K562 (cell line): ENCODE data around the gene MSH3. TPM values are rescaled to one million over a fixed set of nuclear protein-coding genes. Genes with fewer than 3 reads are reported as not detected.

Source experiments
- ATAC-seq: fragments of 200-7000 bp; cut with Tn5 transposase; 3 replicates; pipeline ENCODE4 v1.9.1; 2020; ENCODE audit warnings: moderate library complexity
- BruUV-seq: library from RNA; stranded (reverse); fragments of 400-500 nt; replicated peaks from 2 replicates; lab custom pipeline; 2021; lab: Mats Ljungman, UMichigan
- CTCF ChIA-PET: fragments of 300-600 bp; formaldehyde crosslinking; extraction: SDS; loops from one replicate; lab custom pipeline; 2021; ENCODE audit warnings: low intra/inter-chr PET ratio; lab: Yijun Ruan, JAX
- POLR2A ChIA-PET: fragments of 300-600, 350-650 bp; sonication (Branson Sonifier 250); formaldehyde crosslinking; extraction: SDS; loops from one replicate; lab custom pipeline; 2021; ENCODE audit warnings: antibody characterized with exemption, inconsistent platforms; lab: Yijun Ruan, JAX
- DNase-seq, 4 experiments: peaks; one replicate each; pipeline versions ENCODE4 v3.0.0 to v3.0.0-alpha.2; 2011 to 2018; ENCODE audit warnings: low spot score in 3 of 4, mixed read lengths in 3 of 4; ENCODE audit errors: extremely low read depth in 1 of 4
- FAIRE-seq: peaks from 2 replicates; lab custom pipeline; 2011; peaks lifted over from hg19 to GRCh38; lab: Jason Lieb, UNC
- H2AFZ ChIP-seq: 2 replicates; pipeline ENCODE4 v1.6.0; 2011; ENCODE audit warnings: low read depth, low read length, control low read depth, inconsistent platforms
- H3K27ac ChIP-seq: fragments of 200-600 bp; 3 replicates; pipeline ENCODE4 v1.8.0; 2011; ENCODE audit warnings: low read depth, mild to moderate bottlenecking, control low read depth, inconsistent platforms, low read length, moderate library complexity, mixed read lengths; ENCODE audit errors: extremely low read depth
- H3K27me3 ChIP-seq, 2 experiments: fragments of 300-600 bp in 1 of 2; 2 replicates in 1 of 2; 3 replicates in 1 of 2; pipeline versions ENCODE4 v1.6.0 to v1.8.0; 2011; ENCODE audit warnings: inconsistent platforms in 2 of 2, low read length in 2 of 2, mild to moderate bottlenecking in 1 of 2, mixed read lengths in 1 of 2, moderate library complexity in 1 of 2; ENCODE audit not compliant: control insufficient read depth in 2 of 2, insufficient read depth in 2 of 2
- H3K36me3 ChIP-seq: fragments of 300-600 bp; 3 replicates; pipeline ENCODE4 v1.8.0; 2011; ENCODE audit warnings: mild to moderate bottlenecking, low read length, inconsistent platforms; ENCODE audit not compliant: control insufficient read depth, insufficient read depth
- H3K4me1 ChIP-seq, 2 experiments: fragments of 200-600 bp in 1 of 2; replicated peaks in 1 of 2; 2 replicates in 1 of 2; 3 replicates in 1 of 2; pipeline versions ENCODE4 v1.5.1 to v1.8.0; 2011; ENCODE audit warnings: inconsistent platforms in 2 of 2, low read length in 2 of 2, mild to moderate bottlenecking in 1 of 2, mixed read lengths in 1 of 2, moderate library complexity in 1 of 2; ENCODE audit not compliant: control insufficient read depth in 2 of 2, insufficient read depth in 2 of 2
- H3K4me2 ChIP-seq: 2 replicates; pipeline ENCODE4 v1.6.1; 2011; ENCODE audit warnings: low read length, control low read depth, inconsistent platforms, mixed read lengths; ENCODE audit not compliant: insufficient read depth
- H3K4me3 ChIP-seq: fragments of 200-600 bp; sonication (generic), shearing (Covaris generic); 2 replicates; pipeline ENCODE4 v1.5.1; 2016; ENCODE audit warnings: control low read depth, inconsistent platforms
- H3K79me2 ChIP-seq: fragments of 200-600 bp; 3 replicates; pipeline ENCODE4 v1.8.0; 2011; ENCODE audit warnings: low read length, inconsistent platforms; ENCODE audit not compliant: control insufficient read depth, insufficient read depth
- H3K9ac ChIP-seq, 2 experiments: 2 replicates each; pipeline versions ENCODE4 v1.6.0 to v1.6.1; 2011; ENCODE audit warnings: low read depth in 2 of 2, low read length in 2 of 2, control low read depth in 1 of 2, inconsistent platforms in 1 of 2, mild to moderate bottlenecking in 1 of 2, mixed read lengths in 1 of 2; ENCODE audit not compliant: insufficient read depth in 1 of 2
- H3K9me1 ChIP-seq: one replicate; pipeline ENCODE4 v1.6.0; 2011; ENCODE audit warnings: inconsistent platforms, mild to moderate bottlenecking, low read length, moderate library complexity; ENCODE audit not compliant: control insufficient read depth, insufficient read depth
- H3K9me3 ChIP-seq: replicated peaks from 2 replicates; pipeline ENCODE4 v1.5.1; 2011; ENCODE audit warnings: low read depth, low read length, inconsistent platforms; ENCODE audit not compliant: control insufficient read depth, insufficient read depth
- H4K20me1 ChIP-seq: replicated peaks from 2 replicates; pipeline ENCODE4 v1.6.1; 2011; ENCODE audit warnings: low read length, inconsistent platforms, mixed read lengths; ENCODE audit not compliant: control insufficient read depth, insufficient read depth
- ADNP ChIP-seq: fragments of 200-800 bp; sonication (Bioruptor generic); IDR thresholded peaks from 2 replicates; pipeline ENCODE4 v1.6.1; 2016; ENCODE audit warnings: missing genetic modification characterization, missing compliant biosample characterization
- BCOR ChIP-seq: fragments of 450-650 bp; IDR thresholded peaks from 2 replicates; pipeline ENCODE4 v1.6.1; 2016
- MLX ChIP-seq, 2 experiments: fragments of 450-650 bp in 1 of 2; sonication (generic) in 1 of 2; formaldehyde crosslinking; conservative IDR thresholded peaks; 2 replicates each; pipeline versions ENCODE4 v1.4.0 to v1.8.1; 2020 to 2022; ENCODE audit warnings: mild to moderate bottlenecking in 1 of 2, missing genetic modification reagents in 1 of 2
- RBM25 ChIP-seq: fragments of 200-400 bp; formaldehyde crosslinking; IDR thresholded peaks from 2 replicates; pipeline ENCODE4 v1.6.1; 2018; ENCODE audit warnings: low read length, low read depth, moderate library complexity; ENCODE audit not compliant: severe bottlenecking
- RFX7 ChIP-seq: fragments of 250-450 bp; sonication (Bioruptor Pico); IDR thresholded peaks from 2 replicates; pipeline ENCODE4 v1.5.1; 2021; ENCODE audit warnings: mild to moderate bottlenecking
- SPI1 ChIP-seq: IDR thresholded peaks from 2 replicates; pipeline ENCODE4 v1.6.1; 2011; ENCODE audit warnings: low read depth, low read length, control low read depth, borderline replicate concordance
- ZNF197 ChIP-seq: fragments of 200-800 bp; sonication (Bioruptor generic); IDR thresholded peaks from 2 replicates; pipeline ENCODE4 v1.6.1; 2016; ENCODE audit warnings: low read depth, missing genetic modification characterization, missing compliant biosample characterization
- ZNF583 ChIP-seq: fragments of 250-450 bp; sonication (Bioruptor Pico); IDR thresholded peaks from 2 replicates; pipeline ENCODE4 v1.4.0; 2020
- in situ Hi-C: fragments of 300-500 bp; cut with MboI; formaldehyde crosslinking; loops from 4 replicates; pipeline ENCODE4 v1.15.0; 2018; ENCODE audit warnings: inconsistent platforms, mixed read lengths
- intact Hi-C: fragments of 100-400 bp; cut with micrococcal nuclease; formaldehyde crosslinking; loops from 2 replicates; pipeline ENCODE4 v1.14.2; 2022
- polyA plus RNA-seq, 8 experiments: library from polyadenylated mRNA; depleted of rRNA in 4 of 8; stranded (reverse) in 5 of 8; unstranded in 3 of 8; fragments of >200 nt; fragmentation: Nextera tagmentation in 2 of 8; fragmentation: Illumina TruSeq in 1 of 8; extraction: Ambion mirVana in 2 of 8; extraction: Trizol in 1 of 8; gene quantifications; 2 replicates each; pipeline versions ENCODE4 v1.2.1 to v1.2.3, GENCODE V29; 2011 to 2014; ENCODE audit warnings: inconsistent platforms in 1 of 8, missing spikeins in 1 of 8
- total RNA-seq, 7 experiments: library from RNA; depleted of rRNA in 6 of 7; stranded (reverse); fragments of >200 nt in 6 of 7; fragmentation: Illumina TruSeq in 2 of 7; extraction: Trizol in 2 of 7; gene quantifications; 2 replicates each; pipeline versions ENCODE4 v1.2.1 to v1.2.3, GENCODE V29; 2011 to 2021; ENCODE audit warnings: low replicate concordance in 1 of 7

MSH3 gene
- total and polyA plus RNA-seq, 9 of the 15 experiments (the other 6 are each of a cell fraction or from before 2014, with no cell fraction given): 3.9 to 17.2 (median 13.2) TPM

GRCh38 chr5:80752427-80752826 lies 98.0 kb downstream of the MSH3 start:
- H3K27ac ChIP-seq: no peak overlapping the region
- H3K4me1 ChIP-seq: peaks cover 0 to 7% of the 10 kb centered on the region in 2 experiments; a peak in 1 of 5 replicates
- intact Hi-C loops (no loop called here), in situ Hi-C loops (no loop called here)
- H2AFZ ChIP-seq: no peak overlapping the region
- ATAC-seq (no peak), FAIRE-seq (no peak), DNase-seq (no peak)
- no peaks in the 10 kb centered on the region for H3K27me3 ChIP-seq
- H3K9me3 ChIP-seq: no peaks in the 10 kb centered on the region
- ChIA-PET POLR2A (no interaction called here), CTCF (no interaction called here)
- TF ChIP-seq ZNF583 (CRISPR knock-in tag): no peak
- TF ChIP-seq SPI1: no peak
- TF ChIP-seq MLX (CRISPR knock-in tag; conservative IDR thresholded peaks at IDR 0.05): no peak
- TF ChIP-seq RFX7: no peak
- peak; percentile 61 for TF ChIP-seq ADNP (tag)
- peak; percentile 82 for TF ChIP-seq RBM25
- no peak for TF ChIP-seq ZNF197
- TF ChIP-seq BCOR: peak; percentile 48; the same call in 1 of the 2 replicates
- H3K4me3 ChIP-seq: no peak overlapping the region
- no peaks in the 10 kb centered on the region for H4K20me1 ChIP-seq
- H3K9ac ChIP-seq: no peak overlapping the region
- peaks cover 6% of the 10 kb centered on the region; the same call in 2 of the 3 replicates for H3K36me3 ChIP-seq
- H3K9me1 ChIP-seq: no peaks in the 10 kb centered on the region
- no TSS peak for BruUV-seq
- no peaks in the 10 kb centered on the region for H3K79me2 ChIP-seq
- no peak overlapping the region for H3K4me2 ChIP-seq
